ENCODE results near the gene KANSL1. TPM values are rescaled to one million over a fixed set of nuclear protein-coding genes. Genes with fewer than 3 reads are reported as not detected.

KANSL1 gene
- total RNA-seq, 2 donors from 2014 or later = 137 to 144 TPM

DNA sequence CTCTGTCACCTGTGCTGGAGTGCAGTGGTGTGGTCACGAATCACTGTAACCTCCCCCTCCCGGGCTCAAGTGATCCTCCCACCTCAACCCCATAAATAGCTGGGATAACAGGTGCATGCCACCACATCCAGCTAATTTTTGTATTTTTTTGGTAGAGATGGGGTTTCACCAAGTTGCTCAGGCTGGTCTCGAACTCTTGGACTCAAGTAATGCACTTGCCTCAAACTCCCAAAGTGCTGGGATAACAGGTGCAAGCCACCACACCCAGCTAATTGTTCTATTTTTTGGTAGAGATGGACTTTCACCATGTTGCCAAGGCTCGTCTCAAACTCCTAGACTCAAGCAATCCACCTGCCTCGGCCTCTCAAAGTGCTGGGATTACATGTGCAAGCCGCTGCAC is 107.7 kb downstream of the KANSL1 start:
- Histone ChIP-seq H3K4me3 (ENCODE audit: low read length) (no peak overlapping the region), H3K4me1 (ENCODE audit: control insufficient read depth, insufficient read depth, low read length) (no peaks in the 10 kb centered on the region), H3K36me3 (ENCODE audit: control insufficient read depth, insufficient read depth, low read length) (peaks cover 50% of the 10 kb centered on the region), H3K9ac (ENCODE audit: extremely low read depth, low read length, poor library complexity, severe bottlenecking) (no peak overlapping the region), H3K27me3 (ENCODE audit: control insufficient read depth, insufficient read depth, low read length, poor library complexity, severe bottlenecking) (no peaks in the 10 kb centered on the region), H3K27ac (ENCODE audit: low read depth, low read length) (no peak overlapping the region), H3K9me3 (ENCODE audit: control insufficient read depth, low read length) (no peaks in the 10 kb centered on the region)
- TF ChIP-seq, protein P1, sequence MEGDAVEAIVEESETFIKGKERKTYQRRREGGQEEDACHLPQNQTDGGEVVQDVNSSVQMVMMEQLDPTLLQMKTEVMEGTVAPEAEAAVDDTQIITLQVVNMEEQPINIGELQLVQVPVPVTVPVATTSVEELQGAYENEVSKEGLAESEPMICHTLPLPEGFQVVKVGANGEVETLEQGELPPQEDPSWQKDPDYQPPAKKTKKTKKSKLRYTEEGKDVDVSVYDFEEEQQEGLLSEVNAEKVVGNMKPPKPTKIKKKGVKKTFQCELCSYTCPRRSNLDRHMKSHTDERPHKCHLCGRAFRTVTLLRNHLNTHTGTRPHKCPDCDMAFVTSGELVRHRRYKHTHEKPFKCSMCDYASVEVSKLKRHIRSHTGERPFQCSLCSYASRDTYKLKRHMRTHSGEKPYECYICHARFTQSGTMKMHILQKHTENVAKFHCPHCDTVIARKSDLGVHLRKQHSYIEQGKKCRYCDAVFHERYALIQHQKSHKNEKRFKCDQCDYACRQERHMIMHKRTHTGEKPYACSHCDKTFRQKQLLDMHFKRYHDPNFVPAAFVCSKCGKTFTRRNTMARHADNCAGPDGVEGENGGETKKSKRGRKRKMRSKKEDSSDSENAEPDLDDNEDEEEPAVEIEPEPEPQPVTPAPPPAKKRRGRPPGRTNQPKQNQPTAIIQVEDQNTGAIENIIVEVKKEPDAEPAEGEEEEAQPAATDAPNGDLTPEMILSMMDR (conservative IDR thresholded peaks at IDR 0.05) = no peak
- H3K36me3 Mint-ChIP-seq (ENCODE audit: low read depth) = peaks cover 20% of the 10 kb centered on the region
- no peak overlapping the region for H3K4me3 Mint-ChIP-seq
- WGBS, 2 experiments (ENCODE audit: insufficient coverage in 1 of 2, insufficient read length in 1 of 2) = 92 to 94% methylated on average over 2 to 6 of the region's 6 CpGs
- H3K4me1 Mint-ChIP-seq = peaks cover 21% of the 10 kb centered on the region
- H3K27me3 Mint-ChIP-seq (ENCODE audit: insufficient read depth) = no peaks in the 10 kb centered on the region
- H3K27ac Mint-ChIP-seq = no peak overlapping the region
- H3K9me3 Mint-ChIP-seq = no peaks in the 10 kb centered on the region
- DNase-seq = no peak

DNA sequence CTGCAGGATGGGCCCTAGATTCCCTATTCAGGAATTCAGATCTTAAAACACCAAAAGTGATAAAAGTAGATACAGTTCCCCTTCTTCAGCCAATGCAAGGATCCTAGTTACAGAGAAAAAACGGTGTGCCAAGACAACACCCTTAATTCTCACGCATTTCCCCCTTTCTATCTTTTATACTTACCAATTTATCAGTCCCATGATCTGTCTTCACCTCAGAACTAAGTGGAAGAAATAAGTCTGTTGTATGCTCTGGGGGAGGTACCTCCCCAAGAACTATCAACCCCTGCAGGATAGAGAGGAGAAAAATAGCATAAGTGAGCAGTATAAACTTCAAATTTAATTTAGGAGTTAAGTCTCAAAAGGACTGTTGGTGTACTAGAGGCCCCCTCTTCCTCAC is 111.0 kb downstream of the KANSL1 start:
- Mint-ChIP-seq H3K9me3 (no peaks in the 10 kb centered on the region), H3K27me3 (ENCODE audit: insufficient read depth) (no peaks in the 10 kb centered on the region), H3K27ac (peak overlapping the region; percentile 12), H3K4me3 (no peak overlapping the region), H3K36me3 (ENCODE audit: low read depth) (peaks cover 27% of the 10 kb centered on the region), H3K4me1 (peaks cover 27% of the 10 kb centered on the region)
- H3K4me3 ChIP-seq (ENCODE audit: low read length) = no peak overlapping the region
- H3K27ac ChIP-seq (ENCODE audit: low read depth, low read length) = no peak overlapping the region
- H3K9me3 ChIP-seq (ENCODE audit: control insufficient read depth, low read length) = no peaks in the 10 kb centered on the region
- WGBS, 2 experiments (ENCODE audit: insufficient coverage in 1 of 2, insufficient read length in 1 of 2) = 89 to 100% methylated on average over 1 to 2 of the region's 2 CpGs
- H3K4me1 ChIP-seq (ENCODE audit: control insufficient read depth, insufficient read depth, low read length) = peaks cover 3% of the 10 kb centered on the region
- TF ChIP-seq, protein P1 (conservative IDR thresholded peaks at IDR 0.05) = no peak
- H3K36me3 ChIP-seq (ENCODE audit: control insufficient read depth, insufficient read depth, low read length) = peaks cover 47% of the 10 kb centered on the region
- DNase-seq = no peak
- H3K27me3 ChIP-seq (ENCODE audit: control insufficient read depth, insufficient read depth, low read length, poor library complexity, severe bottlenecking) = no peaks in the 10 kb centered on the region
- no peak overlapping the region for H3K9ac ChIP-seq (ENCODE audit: extremely low read depth, low read length, poor library complexity, severe bottlenecking)

- no peaks in the 10 kb centered on the region for H3K27me3 ChIP-seq (ENCODE audit: control insufficient read depth, insufficient read depth, low read length, poor library complexity, severe bottlenecking)
- no peaks in the 10 kb centered on the region for H3K9me3 ChIP-seq (ENCODE audit: control insufficient read depth, low read length)
- H3K36me3 ChIP-seq (ENCODE audit: control insufficient read depth, insufficient read depth, low read length) = peaks cover 47% of the 10 kb centered on the region
- H3K36me3 Mint-ChIP-seq (ENCODE audit: low read depth) = peaks cover 33% of the 10 kb centered on the region
- TF ChIP-seq, protein P1 (conservative IDR thresholded peaks at IDR 0.05) = no peak
- no peak overlapping the region for H3K4me3 Mint-ChIP-seq
- H3K27ac Mint-ChIP-seq = no peak overlapping the region
- no peak overlapping the region for H3K4me3 ChIP-seq (ENCODE audit: low read length)
- peaks cover 3% of the 10 kb centered on the region for H3K4me1 ChIP-seq (ENCODE audit: control insufficient read depth, insufficient read depth, low read length)
- no peak overlapping the region for H3K9ac ChIP-seq (ENCODE audit: extremely low read depth, low read length, poor library complexity, severe bottlenecking)
- peaks cover 32% of the 10 kb centered on the region for H3K4me1 Mint-ChIP-seq
- peaks cover 2% of the 10 kb centered on the region for H3K9me3 Mint-ChIP-seq
- DNase-seq = no peak
- H3K27me3 Mint-ChIP-seq (ENCODE audit: insufficient read depth) = no peaks in the 10 kb centered on the region
- H3K27ac ChIP-seq (ENCODE audit: low read depth, low read length) = no peak overlapping the region
Observed at GRCh38 chr17:46081018-46081320, 112.3 kb downstream of the KANSL1 start.
